GM12878 (cell line): Measurements from ENCODE around the gene SMC3. TPM values are rescaled to one million over a fixed set of nuclear protein-coding genes. Genes with fewer than 3 reads are reported as not detected.

ENCODE experiments used
- ATAC-seq: fragments of 200-7000 bp; cut with Tn5 transposase; 3 replicates; pipeline ENCODE4 v1.9.1; 2020; ENCODE audit warnings: mild to moderate bottlenecking, moderate library complexity
- BruUV-seq: library from RNA; stranded (reverse); fragments of 400-500 nt; replicated peaks from 2 replicates; lab custom pipeline; 2021; lab: Mats Ljungman, UMichigan
- CTCF ChIA-PET: fragments of 300-600 bp; sonication (Branson Sonifier 250); formaldehyde crosslinking; extraction: SDS; loops from one replicate; lab custom pipeline; 2021; ENCODE audit warnings: inconsistent platforms; lab: Yijun Ruan, JAX
- POLR2A ChIA-PET: fragments of 350-600 bp; formaldehyde crosslinking; extraction: SDS; loops from one replicate; lab custom pipeline; 2021; ENCODE audit warnings: inconsistent platforms; lab: Charles Lee
- RAD21 ChIA-PET: fragments of 300-600 bp; sonication (Branson Sonifier 250); formaldehyde crosslinking; loops from one replicate; lab custom pipeline; 2023; ENCODE audit warnings: antibody characterized with exemption; ENCODE audit not compliant: unreplicated experiment; lab: Charles Lee
- SMC1A ChIA-PET: fragments of 300-600 bp; sonication (Branson Sonifier 250); formaldehyde crosslinking; loops from one replicate; lab custom pipeline; 2023; ENCODE audit not compliant: unreplicated experiment, uncharacterized antibody; lab: Charles Lee
- DNase-seq: peaks from one replicate; pipeline ENCODE4 v3.0.0-alpha.2; 2011; ENCODE audit warnings: low read depth, low spot score
- FAIRE-seq: peaks from 3 replicates; lab custom pipeline; 2011; peaks lifted over from hg19 to GRCh38; lab: Jason Lieb, UNC
- H2AFZ ChIP-seq: 2 replicates; pipeline ENCODE4 v1.6.0; 2011; ENCODE audit warnings: low read depth, low read length, control low read depth; ENCODE audit not compliant: control insufficient read depth
- H3K27ac ChIP-seq: 2 replicates; pipeline ENCODE4 v1.5.1; 2011; ENCODE audit warnings: control low read depth; ENCODE audit not compliant: control insufficient read depth, insufficient read depth
- H3K27me3 ChIP-seq, 2 experiments: replicated peaks in 1 of 2; 2 replicates each; pipeline versions ENCODE4 v1.6.0 to v1.6.1; 2011; ENCODE audit warnings: low read length in 1 of 2; ENCODE audit not compliant: control insufficient read depth in 2 of 2, insufficient read depth in 2 of 2
- H3K36me3 ChIP-seq, 2 experiments: 2 replicates each; pipeline ENCODE4 v1.5.1; 2011; ENCODE audit warnings: low read length in 1 of 2; ENCODE audit not compliant: control insufficient read depth in 2 of 2, insufficient read depth in 2 of 2
- H3K4me1 ChIP-seq: 2 replicates; pipeline ENCODE4 v1.6.1; 2011; ENCODE audit warnings: mild to moderate bottlenecking, low read length, moderate library complexity, mixed read lengths; ENCODE audit not compliant: control insufficient read depth, insufficient read depth
- H3K4me2 ChIP-seq: 2 replicates; pipeline ENCODE4 v1.6.0; 2011; ENCODE audit warnings: control low read depth; ENCODE audit not compliant: control insufficient read depth, insufficient read depth
- H3K4me3 ChIP-seq: fragments of 200-600 bp; sonication (generic); 2 replicates; pipeline ENCODE4 v1.5.1; 2016
- H3K79me2 ChIP-seq: 2 replicates; pipeline ENCODE4 v1.6.0; 2011; ENCODE audit warnings: low read length; ENCODE audit not compliant: control insufficient read depth, insufficient read depth
- H3K9ac ChIP-seq: 2 replicates; pipeline ENCODE4 v1.8.0; 2011; ENCODE audit warnings: low read length, control low read depth, mixed read lengths; ENCODE audit not compliant: control insufficient read depth, insufficient read depth
- H3K9me3 ChIP-seq: replicated peaks from 3 replicates; pipeline ENCODE4 v1.5.1; 2011; ENCODE audit warnings: mild to moderate bottlenecking, low read length; ENCODE audit not compliant: control insufficient read depth, insufficient read depth
- H4K20me1 ChIP-seq: 2 replicates; pipeline ENCODE4 v1.6.0; 2011; ENCODE audit not compliant: control insufficient read depth, insufficient read depth
- ATF7 ChIP-seq: fragments of 450-650 bp; IDR thresholded peaks from 2 replicates; pipeline ENCODE4 v1.6.1; 2016; ENCODE audit warnings: low read depth, mild to moderate bottlenecking
- CHD2 ChIP-seq: IDR thresholded peaks from 2 replicates; pipeline ENCODE4 v1.6.1; 2011; ENCODE audit warnings: low read depth, low read length, improper control_type of control experiment, borderline replicate concordance
- EED ChIP-seq: sonication (generic); IDR thresholded peaks from 2 replicates; pipeline ENCODE4 v1.6.1; 2016; ENCODE audit warnings: antibody characterized with exemption, low read depth
- ETV6 ChIP-seq, 2 experiments: fragments of 450-650 bp in 1 of 2; IDR thresholded peaks in 1 of 2; conservative IDR thresholded peaks in 1 of 2; 2 replicates each; pipeline ENCODE4 v1.6.1; 2014; ENCODE audit warnings: antibody characterized with exemption in 1 of 2, borderline replicate concordance in 1 of 2, low read depth in 1 of 2, mild to moderate bottlenecking in 1 of 2, moderate library complexity in 1 of 2
- HDAC2 ChIP-seq: fragments of 200-600 bp; sonication (generic); IDR thresholded peaks from 2 replicates; pipeline ENCODE4 v1.6.1; 2017
- MTA3 ChIP-seq: IDR thresholded peaks from 2 replicates; pipeline ENCODE4 v1.6.1; 2012; ENCODE audit warnings: low read length, inconsistent platforms, borderline replicate concordance
- PAX5 ChIP-seq: IDR thresholded peaks from 2 replicates; pipeline ENCODE4 v1.6.1; 2011; ENCODE audit warnings: low read depth, low read length, borderline replicate concordance
- POLR2A ChIP-seq: IDR thresholded peaks from 2 replicates; pipeline ENCODE4 v1.6.1; 2011; ENCODE audit warnings: low read depth, mild to moderate bottlenecking, low read length
- RCOR1 ChIP-seq: conservative IDR thresholded peaks from 2 replicates; pipeline ENCODE4 v1.6.1; 2012; ENCODE audit warnings: low read depth, low read length, improper control_type of control experiment
- SIN3A ChIP-seq: IDR thresholded peaks from 2 replicates; pipeline ENCODE4 v1.6.1; 2012; ENCODE audit warnings: low read depth, low read length, improper control_type of control experiment
- TCF3 ChIP-seq: IDR thresholded peaks from 2 replicates; pipeline ENCODE4 v1.6.1; 2012; ENCODE audit warnings: low read depth, mild to moderate bottlenecking, low read length, borderline replicate concordance; ENCODE audit not compliant: insufficient read depth
- ZNF24 ChIP-seq: fragments of 450-650 bp; IDR thresholded peaks from 2 replicates; pipeline ENCODE4 v1.6.1; 2017; ENCODE audit warnings: antibody characterized with exemption, mild to moderate bottlenecking
- WGBS: methylation state at CpG from one replicate; pipeline ENCODE4 v1.1.6; 2016; ENCODE audit warnings: low lambda C conversion rate; ENCODE audit not compliant: insufficient replicate concordance, insufficient coverage; ENCODE audit errors: missing lambda C conversion rate; 5-methylcytosine and 5-hydroxymethylcytosine counted together
- in situ Hi-C: fragments of 300-500 bp; cut with MboI; formaldehyde crosslinking; loops from 9 replicates; pipeline ENCODE4 v1.14.3; 2018; ENCODE audit warnings: mixed read lengths
- intact Hi-C: fragments of 100-400 bp; cut with micrococcal nuclease; formaldehyde crosslinking; loops from one replicate; pipeline ENCODE4 v1.14.2; 2022; ENCODE audit not compliant: unreplicated experiment
- polyA plus RNA-seq, 11 experiments: library from polyadenylated mRNA; depleted of rRNA in 4 of 11; unstranded in 6 of 11; stranded (reverse) in 5 of 11; fragments of >200 nt; fragmentation: Nextera tagmentation in 4 of 11; fragmentation: Illumina TruSeq in 1 of 11; extraction: Ambion mirVana in 4 of 11; extraction: Trizol in 1 of 11; gene quantifications; 1 replicate in 1 of 11; 2 replicates in 10 of 11; pipeline versions ENCODE4 v1.2.1 to v1.2.3, GENCODE V29; 2011 to 2016; ENCODE audit warnings: inconsistent platforms in 2 of 11, missing spikeins in 2 of 11, low read depth in 1 of 11
- total RNA-seq, 4 experiments: library from RNA; depleted of rRNA in 3 of 4; stranded (reverse); fragments of >200 nt in 3 of 4; fragmentation: Illumina TruSeq in 1 of 4; extraction: Trizol in 1 of 4; gene quantifications; 2 replicates each; pipeline versions ENCODE4 v1.2.1 to v1.2.3, GENCODE V29; 2013 to 2021
- TF ChIP-seq, protein P1 (sequence below): IDR thresholded peaks from 2 replicates; pipeline ENCODE4 v1.6.1; 2011; ENCODE audit warnings: borderline replicate concordance, low read depth, mild to moderate bottlenecking, moderate library complexity, mixed read lengths, low read length; ENCODE audit not compliant: insufficient read depth; ENCODE audit errors: extremely low read length
- TF ChIP-seq, protein P2 (sequence below): IDR thresholded peaks from 2 replicates; pipeline ENCODE4 v1.6.1; 2012; ENCODE audit warnings: low read length, inconsistent platforms

Gene SMC3
- total and polyA plus RNA-seq, 10 of the 15 experiments (the other 5 are each of a cell fraction or from before 2014, with no cell fraction given) = 30.4 to 123 (median 48.3) TPM

DNA sequence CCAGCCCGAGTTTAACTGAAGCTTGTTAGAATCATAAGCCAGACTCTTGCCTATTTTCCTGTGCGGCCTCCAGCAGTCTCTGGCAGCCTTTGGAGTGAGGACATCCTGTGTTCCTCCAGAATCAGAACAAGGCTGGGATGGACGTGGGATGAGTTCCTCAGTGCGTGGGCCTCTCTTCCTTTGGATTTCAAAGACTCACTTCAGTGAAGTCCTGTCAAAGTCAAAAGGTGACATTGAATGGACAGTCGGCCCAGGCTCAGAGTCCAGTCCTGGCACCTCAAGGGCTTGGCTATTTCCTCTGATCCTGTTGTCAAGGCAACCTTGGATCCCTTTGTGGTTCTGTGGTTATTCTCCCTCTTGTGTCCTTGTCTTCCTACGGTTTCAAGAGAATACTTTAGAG, 21.4 kb upstream of the SMC3 start (continued):
- TF ChIP-seq ATF7 (no peak), TCF3 (no peak), MTA3 (no peak), SIN3A (no peak), ETV6 (conservative IDR thresholded peaks at IDR 0.05 in 1 of 2, IDR thresholded peaks at IDR 0.05 in 1 of 2; ENCODE audit: borderline replicate concordance in 1 of 2, low read depth in 1 of 2) (no peak), POLR2A (no peak)

DNA sequence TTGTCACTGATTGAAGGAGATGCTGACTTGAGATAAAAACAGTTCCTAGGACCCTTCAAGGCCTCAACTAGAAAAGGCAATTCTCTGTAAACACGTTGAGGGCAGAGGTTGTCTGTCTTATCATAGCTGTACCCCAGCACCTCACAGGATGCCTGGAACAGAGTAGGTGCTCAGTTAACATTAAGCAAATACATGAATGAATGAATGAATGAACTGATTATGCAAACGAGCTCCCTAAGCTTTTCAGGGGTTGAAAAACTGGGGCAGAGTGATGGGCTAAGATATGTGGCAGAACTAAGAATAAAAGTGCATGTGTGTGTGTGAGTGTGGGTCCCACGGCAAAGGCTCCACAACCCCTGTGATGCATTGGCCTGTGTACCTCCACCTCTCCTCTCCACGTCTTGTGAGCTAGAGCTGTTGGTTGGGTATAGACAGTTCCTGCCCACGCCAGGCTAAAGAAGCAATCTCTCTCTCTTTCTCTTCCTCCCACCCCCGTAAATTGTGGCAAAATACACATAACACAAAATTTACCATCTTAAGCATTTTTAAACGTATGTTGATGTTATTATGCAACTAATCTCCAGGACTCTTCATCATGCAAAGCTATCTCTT, 20.9 kb upstream of the SMC3 start:
- no TSS peak for BruUV-seq
- no peaks in the 10 kb centered on the region for H4K20me1 ChIP-seq

More for the DNA sequence above, 20.9 kb upstream of the SMC3 start:
- FAIRE-seq (peak; percentile 47), ATAC-seq (peak; percentile 47), DNase-seq (no peak)
- Histone ChIP-seq H3K9me3 (no peaks in the 10 kb centered on the region), H3K4me2 (peak overlapping the region; percentile 47; the same call in 1 of the 2 replicates), H3K4me1 (peaks cover 5% of the 10 kb centered on the region; the same call in 1 of the 2 replicates), H3K36me3 (no peaks in the 10 kb centered on the region), H3K27me3 (peaks cover 0 to 2% of the 10 kb centered on the region in 2 experiments; a peak in 1 of 4 replicates), H3K4me3 (no peak overlapping the region), H3K9ac (no peak overlapping the region; the same call in 1 of the 2 replicates), H3K79me2 (no peaks in the 10 kb centered on the region), H3K27ac (no peak overlapping the region), H2AFZ (peak overlapping the region; percentile 37)
- WGBS = 40% methylated on average over 7 of the region's 7 CpGs
- CTCF ChIA-PET = interaction anchor here (0.5 to 9.8 kb wide), 49 partner anchors 8 to 254 kb away, joined by 3 to 191 read pairs (median 4); partner anchors contain the start of gene SMNDC1
- POLR2A ChIA-PET = interaction anchor here (0.6 to 3.1 kb wide), 13 partner anchors 14 to 241 kb away, joined by 3 to 19 read pairs (median 4); no protein-coding TSS in a partner anchor
- TF ChIP-seq EED (no peak), PAX5 (no peak), RCOR1 (no peak), HDAC2 (no peak), ZNF24 (0 out of 2 replicates have a peak, but pooled peaks have one; percentile 65), CHD2 (no peak)
- TF ChIP-seq, protein P1, sequence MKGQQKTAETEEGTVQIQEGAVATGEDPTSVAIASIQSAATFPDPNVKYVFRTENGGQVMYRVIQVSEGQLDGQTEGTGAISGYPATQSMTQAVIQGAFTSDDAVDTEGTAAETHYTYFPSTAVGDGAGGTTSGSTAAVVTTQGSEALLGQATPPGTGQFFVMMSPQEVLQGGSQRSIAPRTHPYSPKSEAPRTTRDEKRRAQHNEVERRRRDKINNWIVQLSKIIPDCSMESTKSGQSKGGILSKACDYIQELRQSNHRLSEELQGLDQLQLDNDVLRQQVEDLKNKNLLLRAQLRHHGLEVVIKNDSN = no peak
- TF ChIP-seq, protein P2, sequence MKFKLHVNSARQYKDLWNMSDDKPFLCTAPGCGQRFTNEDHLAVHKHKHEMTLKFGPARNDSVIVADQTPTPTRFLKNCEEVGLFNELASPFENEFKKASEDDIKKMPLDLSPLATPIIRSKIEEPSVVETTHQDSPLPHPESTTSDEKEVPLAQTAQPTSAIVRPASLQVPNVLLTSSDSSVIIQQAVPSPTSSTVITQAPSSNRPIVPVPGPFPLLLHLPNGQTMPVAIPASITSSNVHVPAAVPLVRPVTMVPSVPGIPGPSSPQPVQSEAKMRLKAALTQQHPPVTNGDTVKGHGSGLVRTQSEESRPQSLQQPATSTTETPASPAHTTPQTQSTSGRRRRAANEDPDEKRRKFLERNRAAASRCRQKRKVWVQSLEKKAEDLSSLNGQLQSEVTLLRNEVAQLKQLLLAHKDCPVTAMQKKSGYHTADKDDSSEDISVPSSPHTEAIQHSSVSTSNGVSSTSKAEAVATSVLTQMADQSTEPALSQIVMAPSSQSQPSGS = no peak
- RAD21 ChIA-PET = interaction anchor here (0.6 to 8.2 kb wide), 34 partner anchors 10 to 255 kb away, joined by 3 to 151 read pairs (median 5); partner anchors contain the start of gene SMNDC1
- SMC1A ChIA-PET = interaction anchor here (0.7 to 10.2 kb wide), 41 partner anchors 11 to 253 kb away, joined by 3 to 191 read pairs (median 5); partner anchors contain the start of gene SMNDC1
- intact Hi-C loops = loop anchor here (1.0 kb wide), 4 partner anchors 47 to 235 kb away; no protein-coding TSS in a partner anchor
- in situ Hi-C loops = loop anchor here (5.0 kb wide), 2 partner anchors 194 to 234 kb away; no protein-coding TSS in a partner anchor
